Epithelial cell of esophagus (primary cell): ENCODE data around the gene KLHL7.

Source experiments
- DNase-seq: peaks from one replicate; pipeline ENCODE4 v3.0.0; 2010; ENCODE audit warnings: low read depth
- H3K4me3 ChIP-seq: 2 replicates; pipeline ENCODE4 v1.5.1; 2011; ENCODE audit warnings: mild to moderate bottlenecking, low read length, control low read depth
- CTCF ChIP-seq: IDR thresholded peaks from 2 replicates; pipeline ENCODE4 v1.5.1; 2011; ENCODE audit warnings: low read depth, mild to moderate bottlenecking, low read length, control low read depth, inconsistent platforms; ENCODE audit not compliant: insufficient read depth; ENCODE audit errors: missing control alignments

KLHL7 gene

GRCh38 chr7:23096518-23097290, 8.9 kb upstream of the KLHL7 start:
- TF ChIP-seq CTCF = no peak
- H3K4me3 ChIP-seq = no peak overlapping the region
- DNase-seq = no peak

GRCh38 chr7:23098029-23098428, 7.6 kb upstream of the KLHL7 start:
- DNase-seq = no peak
- no peak overlapping the region for H3K4me3 ChIP-seq
- TF ChIP-seq CTCF = no peak

GRCh38 chr7:23098460-23098859, 7.1 kb upstream of the KLHL7 start:
- DNase-seq = peak; percentile 24
- no peak overlapping the region for H3K4me3 ChIP-seq
- TF ChIP-seq CTCF = no peak

- peak; percentile 10 for TF ChIP-seq CTCF
- no peak overlapping the region for H3K4me3 ChIP-seq
- no peak for DNase-seq
Observed at GRCh38 chr7:23100697-23101096, 4.9 kb upstream of the KLHL7 start.

GRCh38 chr7:23105086-23105643, 420 bp upstream of the KLHL7 start:
- no peak for DNase-seq
- TF ChIP-seq CTCF = no peak
- H3K4me3 ChIP-seq = peak overlapping the region; percentile 87

- peak; percentile 56 for DNase-seq
- peak overlapping the region; percentile 87 for H3K4me3 ChIP-seq
- peak; percentile 16 for TF ChIP-seq CTCF
Observed at GRCh38 chr7:23106057-23106822, 655 bp downstream of the KLHL7 start.
